ENCODE measurements around the gene RXRA.

DNA sequence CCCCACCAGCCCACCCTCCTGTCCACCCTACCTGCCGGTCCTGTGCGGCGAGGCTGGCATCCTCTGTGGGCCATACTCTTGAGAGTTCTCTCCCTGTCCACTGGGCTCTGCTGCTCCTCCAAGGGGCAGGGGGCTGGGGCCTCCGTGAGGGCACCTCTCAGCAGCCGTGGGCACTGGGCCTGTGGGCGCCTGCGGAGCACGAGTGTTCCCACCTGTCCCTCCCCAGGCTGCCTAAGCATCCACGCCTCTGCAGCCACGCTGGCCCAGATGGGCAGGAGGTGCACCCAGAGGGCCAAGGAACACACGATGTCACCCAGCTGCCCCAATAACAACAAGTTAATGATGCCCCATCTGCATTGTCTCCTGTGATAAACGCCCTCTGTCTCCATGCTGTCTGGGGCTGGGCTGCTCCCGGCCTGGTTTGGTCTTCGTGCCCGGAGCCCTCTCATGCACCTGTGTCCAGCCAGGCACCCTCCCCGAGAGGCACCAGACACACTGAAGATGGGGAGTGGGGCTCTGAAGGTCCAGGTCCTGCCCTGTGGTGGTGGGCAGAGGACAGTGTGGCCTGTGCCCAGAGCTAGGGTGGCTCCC lies 114.5 kb downstream of the RXRA start:
- TF ChIP-seq POLR2AphosphoS5 (IDR thresholded peaks at IDR 0.05; ENCODE audit: low read depth, low read length) = no peak; the same call in 1 of the 2 replicates
- TF ChIP-seq, protein P1, sequence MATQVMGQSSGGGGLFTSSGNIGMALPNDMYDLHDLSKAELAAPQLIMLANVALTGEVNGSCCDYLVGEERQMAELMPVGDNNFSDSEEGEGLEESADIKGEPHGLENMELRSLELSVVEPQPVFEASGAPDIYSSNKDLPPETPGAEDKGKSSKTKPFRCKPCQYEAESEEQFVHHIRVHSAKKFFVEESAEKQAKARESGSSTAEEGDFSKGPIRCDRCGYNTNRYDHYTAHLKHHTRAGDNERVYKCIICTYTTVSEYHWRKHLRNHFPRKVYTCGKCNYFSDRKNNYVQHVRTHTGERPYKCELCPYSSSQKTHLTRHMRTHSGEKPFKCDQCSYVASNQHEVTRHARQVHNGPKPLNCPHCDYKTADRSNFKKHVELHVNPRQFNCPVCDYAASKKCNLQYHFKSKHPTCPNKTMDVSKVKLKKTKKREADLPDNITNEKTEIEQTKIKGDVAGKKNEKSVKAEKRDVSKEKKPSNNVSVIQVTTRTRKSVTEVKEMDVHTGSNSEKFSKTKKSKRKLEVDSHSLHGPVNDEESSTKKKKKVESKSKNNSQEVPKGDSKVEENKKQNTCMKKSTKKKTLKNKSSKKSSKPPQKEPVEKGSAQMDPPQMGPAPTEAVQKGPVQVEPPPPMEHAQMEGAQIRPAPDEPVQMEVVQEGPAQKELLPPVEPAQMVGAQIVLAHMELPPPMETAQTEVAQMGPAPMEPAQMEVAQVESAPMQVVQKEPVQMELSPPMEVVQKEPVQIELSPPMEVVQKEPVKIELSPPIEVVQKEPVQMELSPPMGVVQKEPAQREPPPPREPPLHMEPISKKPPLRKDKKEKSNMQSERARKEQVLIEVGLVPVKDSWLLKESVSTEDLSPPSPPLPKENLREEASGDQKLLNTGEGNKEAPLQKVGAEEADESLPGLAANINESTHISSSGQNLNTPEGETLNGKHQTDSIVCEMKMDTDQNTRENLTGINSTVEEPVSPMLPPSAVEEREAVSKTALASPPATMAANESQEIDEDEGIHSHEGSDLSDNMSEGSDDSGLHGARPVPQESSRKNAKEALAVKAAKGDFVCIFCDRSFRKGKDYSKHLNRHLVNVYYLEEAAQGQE (IDR thresholded peaks at IDR 0.05; ENCODE audit: insufficient read depth in 1 of 2, low read depth in 2 of 2, low read length in 2 of 2) = no peak
- no peak for TF ChIP-seq SIN3A (IDR thresholded peaks at IDR 0.05; ENCODE audit: borderline replicate concordance, insufficient read depth, low read length)
- TF ChIP-seq TAF1 (IDR thresholded peaks at IDR 0.05; ENCODE audit: borderline replicate concordance, insufficient read depth, low read length) = no peak
